GM12875 (cell line): ENCODE data around the gene ABT1.
"Not testable (repeated sequence)": the region's sequence is repeated elsewhere in the genome, so short reads cannot be mapped to it uniquely, and the experiment has no call there.

Experiments
- H3K4me3 ChIP-seq: one replicate; pipeline ENCODE4 v1.5.1; 2011; ENCODE audit warnings: low read depth, low read length, control low read depth
- CTCF ChIP-seq: IDR thresholded peaks from 2 replicates; pipeline ENCODE4 v1.5.1; 2011; ENCODE audit warnings: low read depth, mild to moderate bottlenecking, control low read depth, inconsistent platforms, low read length, moderate library complexity, borderline replicate concordance; ENCODE audit not compliant: insufficient read depth

The ABT1 gene

GRCh38 chr6:26596579-26597388 is at the start of gene ABT1:
Gene ABT1 (plus strand): TSS chr6:26596953. CDS start chr6:26596983, 30 bp downstream.
- H3K4me3 ChIP-seq, result peak within 1 kb of the TSS; percentile 89
- no peak for TF ChIP-seq CTCF

GRCh38 chr6:26547363-26547762 is 49.4 kb upstream of the ABT1 start:
- not testable (repeated sequence) for H3K4me3 ChIP-seq

GRCh38 chr6:26550250-26550993 is 46.3 kb upstream of the ABT1 start:
- peak overlapping the region; percentile 55 for H3K4me3 ChIP-seq
- TF ChIP-seq CTCF, result no peak

GRCh38 chr6:26552205-26552604 is 44.5 kb upstream of the ABT1 start:
- TF ChIP-seq CTCF, result no peak
- H3K4me3 ChIP-seq, result no peak overlapping the region

GRCh38 chr6:26552640-26553188 is 44.0 kb upstream of the ABT1 start:
- H3K4me3 ChIP-seq, result peak overlapping the region; percentile 54

GRCh38 chr6:26553264-26553634 is 43.5 kb upstream of the ABT1 start:
- peak overlapping the region; percentile 54 for H3K4me3 ChIP-seq
- TF ChIP-seq CTCF, result no peak

More at GRCh38 chr6:26552640-26553188, 44.0 kb upstream of the ABT1 start:
- no peak for TF ChIP-seq CTCF

GRCh38 chr6:26553635-26554446 is 42.9 kb upstream of the ABT1 start:
- peak overlapping the region; percentile 54 for H3K4me3 ChIP-seq

More at GRCh38 chr6:26553635-26554446, 42.9 kb upstream of the ABT1 start:
- no peak for TF ChIP-seq CTCF
